ENCODE results near the gene AGAP1.

DNA sequence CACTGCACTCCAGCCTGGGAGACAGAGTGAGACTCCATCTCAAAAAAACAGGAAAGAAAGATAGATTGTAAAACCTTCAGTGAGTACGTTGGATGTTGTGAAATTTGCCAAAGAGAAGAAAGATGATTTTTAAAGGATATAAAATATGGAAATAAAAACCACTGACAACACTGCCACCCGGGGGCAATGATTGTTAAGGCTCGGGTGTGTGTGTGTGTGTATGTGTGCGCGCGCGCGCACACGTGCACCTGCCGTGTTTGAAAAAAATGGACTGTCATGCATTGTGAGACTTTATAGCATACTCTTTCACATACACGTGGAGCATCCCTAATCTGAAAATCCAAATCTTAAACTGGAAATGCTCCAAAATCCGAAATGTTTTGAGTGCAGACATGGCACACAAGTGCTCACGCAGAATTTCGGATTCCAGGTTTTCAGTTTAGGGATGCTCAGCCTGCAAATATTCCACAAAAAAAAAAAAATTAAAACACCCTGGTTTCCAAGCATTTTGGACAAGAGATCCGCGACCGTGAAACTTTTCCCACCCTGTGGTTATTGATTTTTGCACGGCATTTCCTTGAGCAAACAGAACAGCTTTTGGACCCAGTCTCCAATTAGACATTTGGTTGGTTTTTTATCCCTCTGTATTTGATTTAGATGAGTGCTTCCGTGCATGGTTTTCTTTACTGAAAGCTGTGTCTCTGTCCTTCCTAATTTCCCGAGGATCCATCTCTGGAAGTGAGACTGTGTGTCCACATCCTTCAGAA, 269.2 kb downstream of the AGAP1 start:
- TF ChIP-seq, protein P1, sequence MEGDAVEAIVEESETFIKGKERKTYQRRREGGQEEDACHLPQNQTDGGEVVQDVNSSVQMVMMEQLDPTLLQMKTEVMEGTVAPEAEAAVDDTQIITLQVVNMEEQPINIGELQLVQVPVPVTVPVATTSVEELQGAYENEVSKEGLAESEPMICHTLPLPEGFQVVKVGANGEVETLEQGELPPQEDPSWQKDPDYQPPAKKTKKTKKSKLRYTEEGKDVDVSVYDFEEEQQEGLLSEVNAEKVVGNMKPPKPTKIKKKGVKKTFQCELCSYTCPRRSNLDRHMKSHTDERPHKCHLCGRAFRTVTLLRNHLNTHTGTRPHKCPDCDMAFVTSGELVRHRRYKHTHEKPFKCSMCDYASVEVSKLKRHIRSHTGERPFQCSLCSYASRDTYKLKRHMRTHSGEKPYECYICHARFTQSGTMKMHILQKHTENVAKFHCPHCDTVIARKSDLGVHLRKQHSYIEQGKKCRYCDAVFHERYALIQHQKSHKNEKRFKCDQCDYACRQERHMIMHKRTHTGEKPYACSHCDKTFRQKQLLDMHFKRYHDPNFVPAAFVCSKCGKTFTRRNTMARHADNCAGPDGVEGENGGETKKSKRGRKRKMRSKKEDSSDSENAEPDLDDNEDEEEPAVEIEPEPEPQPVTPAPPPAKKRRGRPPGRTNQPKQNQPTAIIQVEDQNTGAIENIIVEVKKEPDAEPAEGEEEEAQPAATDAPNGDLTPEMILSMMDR (IDR thresholded peaks at IDR 0.05) = no peak
- TF ChIP-seq POLR2A (IDR thresholded peaks at IDR 0.05) = no peak
